A549 (cell line): Measurements from ENCODE around the gene TLR2.

ENCODE experiments used
- CHD2 ChIP-seq: fragments of 150-350 bp; IDR thresholded peaks from 2 replicates; pipeline ENCODE4 v1.6.1; 2014; ENCODE audit warnings: low read length; ENCODE audit not compliant: partially characterized antibody
- EP300 ChIP-seq, 2 experiments: fragments of >200 bp; sonication (Bioruptor Twin); formaldehyde crosslinking; IDR thresholded peaks; 2 replicates in 1 of 2; 3 replicates in 1 of 2; pipeline ENCODE4 v1.6.1; 2016 to 2017
- HDAC2 ChIP-seq: fragments of 200-600 bp; sonication (generic); IDR thresholded peaks from 2 replicates; pipeline ENCODE4 v1.6.1; 2016
- MAZ ChIP-seq: fragments of 150-350 bp; IDR thresholded peaks from 2 replicates; pipeline ENCODE4 v1.6.1; 2014; ENCODE audit warnings: antibody characterized with exemption, low read depth, low read length, borderline replicate concordance
- MYC ChIP-seq: IDR thresholded peaks from 2 replicates; pipeline ENCODE4 v1.6.1; 2012; ENCODE audit warnings: mild to moderate bottlenecking, inconsistent platforms, low read length, improper control_type of control experiment, borderline replicate concordance
- POLR2A ChIP-seq: IDR thresholded peaks from 2 replicates; pipeline ENCODE4 v1.6.1; 2012; ENCODE audit warnings: mild to moderate bottlenecking, low read length
- POLR2AphosphoS2 ChIP-seq: conservative IDR thresholded peaks from 2 replicates; pipeline ENCODE4 v1.6.1; 2012; ENCODE audit warnings: low read length, improper control_type of control experiment, inconsistent platforms
- RARB ChIP-seq: fragments of 250-450 bp; sonication (Bioruptor Pico); IDR thresholded peaks from 2 replicates; pipeline ENCODE4 v1.8.0; 2021; ENCODE audit warnings: mild to moderate bottlenecking, moderate library complexity
- RNF2 ChIP-seq: fragments of 200-600 bp; sonication (generic); IDR thresholded peaks from 2 replicates; pipeline ENCODE4 v1.6.1; 2016; ENCODE audit warnings: low read depth, mild to moderate bottlenecking, antibody characterized with exemption, moderate library complexity, borderline replicate concordance
- SREBF2 ChIP-seq: fragments of 450-650 bp; IDR thresholded peaks from 2 replicates; pipeline ENCODE4 v1.6.1; 2014; ENCODE audit warnings: mild to moderate bottlenecking, moderate library complexity
- TF ChIP-seq, protein P1 (sequence below): fragments of >200 bp; sonication (Bioruptor Twin); formaldehyde crosslinking; IDR thresholded peaks from 3 replicates; pipeline ENCODE4 v1.5.1; 2016
- TF ChIP-seq, protein P2 (sequence below): IDR thresholded peaks from 2 replicates; pipeline ENCODE4 v1.6.1; 2012
- TF ChIP-seq, protein P3 (sequence below): IDR thresholded peaks from 2 replicates; pipeline ENCODE4 v1.6.1; 2012

DNA sequence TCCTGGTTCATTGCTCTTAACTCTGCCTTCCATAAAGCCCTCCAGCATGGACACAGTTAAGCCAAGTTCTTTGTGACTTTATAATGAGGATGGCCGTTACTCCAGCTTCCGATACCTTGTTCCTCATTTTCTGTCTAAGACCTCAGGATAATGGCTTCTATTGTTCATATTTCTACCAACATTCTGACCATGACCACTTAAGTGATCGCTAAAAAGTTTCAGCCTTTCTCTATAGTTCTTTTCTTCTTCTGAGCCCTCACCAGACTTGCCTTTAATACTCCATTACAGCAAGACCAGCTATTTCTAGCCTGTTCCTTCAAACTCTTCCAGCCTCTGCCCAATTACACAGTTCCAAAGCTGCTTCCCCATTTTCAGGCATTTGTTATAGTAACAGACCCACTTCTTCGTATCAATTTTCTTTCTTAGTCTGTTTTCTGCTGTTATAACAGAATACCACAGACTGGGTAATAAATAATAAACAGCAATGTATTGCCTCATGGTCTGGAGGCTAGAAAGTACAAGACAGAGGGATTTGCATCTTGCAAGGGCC, 63.4 kb downstream of the TLR2 start:
- TF ChIP-seq, protein P1, sequence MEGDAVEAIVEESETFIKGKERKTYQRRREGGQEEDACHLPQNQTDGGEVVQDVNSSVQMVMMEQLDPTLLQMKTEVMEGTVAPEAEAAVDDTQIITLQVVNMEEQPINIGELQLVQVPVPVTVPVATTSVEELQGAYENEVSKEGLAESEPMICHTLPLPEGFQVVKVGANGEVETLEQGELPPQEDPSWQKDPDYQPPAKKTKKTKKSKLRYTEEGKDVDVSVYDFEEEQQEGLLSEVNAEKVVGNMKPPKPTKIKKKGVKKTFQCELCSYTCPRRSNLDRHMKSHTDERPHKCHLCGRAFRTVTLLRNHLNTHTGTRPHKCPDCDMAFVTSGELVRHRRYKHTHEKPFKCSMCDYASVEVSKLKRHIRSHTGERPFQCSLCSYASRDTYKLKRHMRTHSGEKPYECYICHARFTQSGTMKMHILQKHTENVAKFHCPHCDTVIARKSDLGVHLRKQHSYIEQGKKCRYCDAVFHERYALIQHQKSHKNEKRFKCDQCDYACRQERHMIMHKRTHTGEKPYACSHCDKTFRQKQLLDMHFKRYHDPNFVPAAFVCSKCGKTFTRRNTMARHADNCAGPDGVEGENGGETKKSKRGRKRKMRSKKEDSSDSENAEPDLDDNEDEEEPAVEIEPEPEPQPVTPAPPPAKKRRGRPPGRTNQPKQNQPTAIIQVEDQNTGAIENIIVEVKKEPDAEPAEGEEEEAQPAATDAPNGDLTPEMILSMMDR = no peak
- TF ChIP-seq HDAC2 (no peak), EP300 (IDR thresholded peaks at IDR 0.05) (no peak), SREBF2 (no peak), MAZ (no peak), MYC (no peak), POLR2A (no peak), RARB (CRISPR knock-in tag) (no peak), CHD2 (no peak), POLR2AphosphoS2 (no peak), RNF2 (no peak)
- TF ChIP-seq, protein P2, sequence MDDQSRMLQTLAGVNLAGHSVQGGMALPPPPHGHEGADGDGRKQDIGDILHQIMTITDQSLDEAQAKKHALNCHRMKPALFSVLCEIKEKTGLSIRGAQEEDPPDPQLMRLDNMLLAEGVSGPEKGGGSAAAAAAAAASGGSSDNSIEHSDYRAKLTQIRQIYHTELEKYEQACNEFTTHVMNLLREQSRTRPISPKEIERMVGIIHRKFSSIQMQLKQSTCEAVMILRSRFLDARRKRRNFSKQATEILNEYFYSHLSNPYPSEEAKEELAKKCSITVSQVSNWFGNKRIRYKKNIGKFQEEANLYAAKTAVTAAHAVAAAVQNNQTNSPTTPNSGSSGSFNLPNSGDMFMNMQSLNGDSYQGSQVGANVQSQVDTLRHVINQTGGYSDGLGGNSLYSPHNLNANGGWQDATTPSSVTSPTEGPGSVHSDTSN = no peak
- TF ChIP-seq, protein P3, sequence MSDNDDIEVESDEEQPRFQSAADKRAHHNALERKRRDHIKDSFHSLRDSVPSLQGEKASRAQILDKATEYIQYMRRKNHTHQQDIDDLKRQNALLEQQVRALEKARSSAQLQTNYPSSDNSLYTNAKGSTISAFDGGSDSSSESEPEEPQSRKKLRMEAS = no peak
